DND-41 (cell line): ENCODE results near the gene CRYGB.

Experiments
- CTCF ChIP-seq: IDR thresholded peaks from 2 replicates; pipeline ENCODE4 v1.5.1; 2012; ENCODE audit warnings: borderline replicate concordance, low read length, moderate library complexity, mild to moderate bottlenecking; ENCODE audit not compliant: poor library complexity, severe bottlenecking; ENCODE audit errors: extremely low read depth
- EZH2 ChIP-seq: IDR thresholded peaks from 3 replicates; pipeline ENCODE4 v1.6.1; 2012; ENCODE audit warnings: borderline replicate concordance, low read depth, mild to moderate bottlenecking, moderate library complexity, low read length, inconsistent platforms; ENCODE audit not compliant: severe bottlenecking

DNA sequence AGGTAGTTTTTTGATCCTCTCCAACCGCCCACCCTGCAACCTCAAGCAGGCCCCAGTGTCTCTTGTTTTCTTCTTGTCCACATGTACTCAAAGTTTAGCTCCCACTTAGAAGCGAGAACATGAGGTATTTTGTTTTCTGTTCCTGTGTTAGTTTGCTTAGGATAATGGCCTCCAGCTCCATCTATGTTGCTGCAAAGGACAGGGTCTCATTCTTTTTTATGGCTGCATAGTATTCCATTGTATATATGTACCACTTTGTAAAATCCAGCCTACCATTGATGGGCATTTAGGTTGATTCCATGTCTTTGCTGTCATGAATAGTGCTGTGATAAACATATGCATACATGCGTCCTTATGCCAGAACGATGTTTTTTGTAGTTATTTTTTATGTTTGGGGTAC lies 18.9 kb downstream of the CRYGB start:
- no peak for TF ChIP-seq EZH2
- no peak for TF ChIP-seq CTCF
